Ovary (tissue), 9 donors: ENCODE measurements around the gene SEC62. TPM values are rescaled to one million over a fixed set of nuclear protein-coding genes. Genes with fewer than 3 reads are reported as not detected.

Experiments used
- DNase-seq, 5 donors: peaks; one replicate each; pipeline ENCODE4 v3.0.0-alpha.2; 2019 to 2020
- H3K27ac ChIP-seq, 2 donors: fragments of 200-600 bp; one replicate each; pipeline versions ENCODE4 v1.5.1 to v1.8.0; 2019 to 2022
- H3K27me3 ChIP-seq: fragments of 200-600 bp; one replicate; pipeline ENCODE4 v1.8.0; 2022
- H3K36me3 ChIP-seq: fragments of 200-600 bp; sonication (generic); one replicate; pipeline ENCODE4 v1.5.1; 2019
- H3K4me1 ChIP-seq: one replicate; pipeline ENCODE4 v1.8.1; 2013; ENCODE audit warnings: mild to moderate bottlenecking, moderate library complexity; ENCODE audit not compliant: insufficient read depth
- H3K4me3 ChIP-seq: fragments of 200-600 bp; sonication (generic); one replicate; pipeline ENCODE4 v1.5.1; 2017
- H3K9me3 ChIP-seq, 2 donors: fragments of 200-600 bp in 1 of 2; sonication (generic) in 1 of 2; one replicate each; pipeline versions ENCODE4 v1.5.1 to v1.8.1; 2013 to 2019; ENCODE audit warnings: mild to moderate bottlenecking in 1 of 2, moderate library complexity in 1 of 2
- EP300 ChIP-seq: sonication (generic); formaldehyde crosslinking; IDR thresholded peaks from one replicate; pipeline ENCODE4 v1.6.1; 2017; ENCODE audit warnings: antibody characterized with exemption
- POLR2A ChIP-seq: fragments of 450-650 bp; IDR thresholded peaks from one replicate; pipeline ENCODE4 v1.6.1; 2017; ENCODE audit warnings: antibody characterized with exemption, mild to moderate bottlenecking, moderate library complexity
- WGBS, 3 donors: extraction: QIAGEN DNeasy Blood & Tissue Kit in 1 of 3; methylation state at CpG; one replicate each; pipeline versions ENCODE4 v1.1.5 to v1.1.7; 2013 to 2017; 5-methylcytosine and 5-hydroxymethylcytosine counted together
- intact Hi-C, 4 donors: fragments of 100-400 bp; cut with DNase I; formaldehyde crosslinking; loops; one replicate each; pipeline versions ENCODE4 v1.11.0 to v1.15.1; 2022 to 2023
- polyA plus RNA-seq, 2 donors: library from polyadenylated mRNA; stranded (reverse); fragments of 200-250 nt in 1 of 2; fragments of 350-450 nt in 1 of 2; fragmentation: Illumina TruSeq in 1 of 2; extraction: RNeasy Lipid Tissue Mini Kit (QIAGEN cat#74804) in 1 of 2; gene quantifications; one replicate each; pipeline ENCODE4 v1.2.3, GENCODE V29; 2013 to 2014
- total RNA-seq, 7 donors: library from RNA; depleted of rRNA in 2 of 7; stranded (reverse); fragments of >200 nt in 2 of 7; fragmentation: NEBNext Ultra II Directional in 3 of 7; extraction: Animal tissue kit (Norgen Biotek cat#: 25700) in 3 of 7; gene quantifications; one replicate each; pipeline versions ENCODE4 v1.1.0 to v1.2.4, GENCODE V29; 2016 to 2023
- TF ChIP-seq, protein P1 (sequence below), 3 donors: fragments of 450-650 bp in 2 of 3; fragments of 200-600 bp in 1 of 3; IDR thresholded peaks; one replicate each; pipeline versions ENCODE4 v1.5.1 to v1.8.0; 2016 to 2022; ENCODE audit warnings: antibody characterized with exemption in 3 of 3, mild to moderate bottlenecking in 1 of 3
- donor health status: DM: no; HTN: no; CAD: no; lungs with moderate emphysema.
- donor health status: DM: no; HTN: no; CAD: no.
- donor health status: Bipolar disorder and iron deficiency.
- donor health status: DM: yes; HTN: yes; CAD: no.
- donor health status: DM: no; HTN: no; CAD: no.
- donor health status: DM: yes; HTN: yes; CAD: no.

SEC62 gene
- total and polyA plus RNA-seq, 9 donors: 34.0 to 178 (median 129) TPM

DNA sequence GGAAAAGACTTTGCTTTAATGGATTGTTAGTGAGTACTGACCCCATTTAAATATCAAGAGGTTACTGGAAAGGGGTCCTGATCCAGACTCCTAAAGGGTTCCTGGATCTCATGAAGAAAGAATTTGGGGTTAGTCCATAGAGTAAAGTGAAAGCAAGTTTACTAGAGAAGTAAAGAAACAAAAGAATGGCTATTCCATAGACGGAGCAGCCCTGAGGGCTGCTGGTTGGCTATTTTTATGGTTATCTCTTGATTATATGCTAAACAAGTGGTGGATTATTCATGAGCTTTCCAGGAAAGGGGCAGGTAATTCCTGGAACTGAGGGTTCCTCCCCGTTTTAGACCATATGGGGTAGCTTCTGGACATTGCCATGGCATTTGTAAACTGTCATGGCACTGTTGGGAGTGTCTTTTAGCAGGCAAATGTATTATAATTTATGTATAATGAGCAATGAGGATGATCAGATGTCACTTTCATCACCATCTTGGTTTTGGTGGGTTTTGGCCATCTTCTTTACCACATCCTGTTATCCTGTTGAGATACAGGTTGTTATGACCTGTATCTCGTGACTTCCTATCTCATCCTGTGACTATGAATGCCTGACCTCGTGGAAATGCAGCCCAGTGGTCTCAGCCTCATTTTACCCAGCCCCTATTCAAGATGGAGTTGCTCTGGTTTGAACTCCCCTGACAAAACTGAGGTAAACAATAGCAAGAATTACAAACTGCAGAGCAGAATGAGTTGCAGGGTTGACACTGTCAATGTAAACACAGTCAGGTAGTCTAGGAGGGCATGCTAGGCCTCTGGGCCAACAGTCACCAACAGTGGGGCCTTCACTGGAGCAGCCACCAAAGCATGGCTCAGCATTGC lies 60.9 kb downstream of the SEC62 start:
- no peaks in the 10 kb centered on the region for H3K27me3 ChIP-seq
- DNase-seq: no peak
- TF ChIP-seq EP300 (no peak), POLR2A (no peak)
- TF ChIP-seq, protein P1, sequence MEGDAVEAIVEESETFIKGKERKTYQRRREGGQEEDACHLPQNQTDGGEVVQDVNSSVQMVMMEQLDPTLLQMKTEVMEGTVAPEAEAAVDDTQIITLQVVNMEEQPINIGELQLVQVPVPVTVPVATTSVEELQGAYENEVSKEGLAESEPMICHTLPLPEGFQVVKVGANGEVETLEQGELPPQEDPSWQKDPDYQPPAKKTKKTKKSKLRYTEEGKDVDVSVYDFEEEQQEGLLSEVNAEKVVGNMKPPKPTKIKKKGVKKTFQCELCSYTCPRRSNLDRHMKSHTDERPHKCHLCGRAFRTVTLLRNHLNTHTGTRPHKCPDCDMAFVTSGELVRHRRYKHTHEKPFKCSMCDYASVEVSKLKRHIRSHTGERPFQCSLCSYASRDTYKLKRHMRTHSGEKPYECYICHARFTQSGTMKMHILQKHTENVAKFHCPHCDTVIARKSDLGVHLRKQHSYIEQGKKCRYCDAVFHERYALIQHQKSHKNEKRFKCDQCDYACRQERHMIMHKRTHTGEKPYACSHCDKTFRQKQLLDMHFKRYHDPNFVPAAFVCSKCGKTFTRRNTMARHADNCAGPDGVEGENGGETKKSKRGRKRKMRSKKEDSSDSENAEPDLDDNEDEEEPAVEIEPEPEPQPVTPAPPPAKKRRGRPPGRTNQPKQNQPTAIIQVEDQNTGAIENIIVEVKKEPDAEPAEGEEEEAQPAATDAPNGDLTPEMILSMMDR (IDR thresholded peaks at IDR 0.05): no peak
- intact Hi-C loops: no loop called here
- no peak overlapping the region for H3K27ac ChIP-seq
- H3K36me3 ChIP-seq: no peaks in the 10 kb centered on the region
- no peaks in the 10 kb centered on the region for H3K4me1 ChIP-seq
- H3K9me3 ChIP-seq: no peaks in the 10 kb centered on the region
- WGBS, 3 donors: 67 to 71% (median 69%) methylated on average over 4 of the region's 4 CpGs
- H3K4me3 ChIP-seq: no peak overlapping the region

DNA sequence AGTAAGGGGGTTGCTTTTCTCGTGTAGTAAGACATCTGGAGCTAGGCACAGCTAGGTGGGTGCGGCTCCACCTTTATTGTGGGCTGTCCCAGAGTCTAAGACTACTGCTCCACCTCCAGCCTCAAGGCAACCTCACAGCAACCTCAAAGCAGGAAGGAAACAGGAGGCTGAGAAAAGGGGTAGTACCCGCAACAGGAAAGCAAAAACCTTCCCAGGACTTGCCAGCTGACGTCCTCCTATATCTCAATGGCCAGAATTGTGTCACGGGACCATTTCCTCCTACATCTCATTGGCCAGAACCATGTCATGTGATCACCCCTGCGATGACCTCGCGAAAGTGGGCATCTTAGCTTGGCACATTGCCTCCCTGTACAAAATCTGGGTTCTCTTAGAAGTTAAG lies 66.9 kb downstream of the SEC62 start:
- no peak for TF ChIP-seq EP300
- no peak for TF ChIP-seq POLR2A
- TF ChIP-seq, protein P1 (IDR thresholded peaks at IDR 0.05): no peak
- 84 to 85% (median 84%) methylated on average over 8 of the region's 8 CpGs for WGBS, 3 donors

DNA sequence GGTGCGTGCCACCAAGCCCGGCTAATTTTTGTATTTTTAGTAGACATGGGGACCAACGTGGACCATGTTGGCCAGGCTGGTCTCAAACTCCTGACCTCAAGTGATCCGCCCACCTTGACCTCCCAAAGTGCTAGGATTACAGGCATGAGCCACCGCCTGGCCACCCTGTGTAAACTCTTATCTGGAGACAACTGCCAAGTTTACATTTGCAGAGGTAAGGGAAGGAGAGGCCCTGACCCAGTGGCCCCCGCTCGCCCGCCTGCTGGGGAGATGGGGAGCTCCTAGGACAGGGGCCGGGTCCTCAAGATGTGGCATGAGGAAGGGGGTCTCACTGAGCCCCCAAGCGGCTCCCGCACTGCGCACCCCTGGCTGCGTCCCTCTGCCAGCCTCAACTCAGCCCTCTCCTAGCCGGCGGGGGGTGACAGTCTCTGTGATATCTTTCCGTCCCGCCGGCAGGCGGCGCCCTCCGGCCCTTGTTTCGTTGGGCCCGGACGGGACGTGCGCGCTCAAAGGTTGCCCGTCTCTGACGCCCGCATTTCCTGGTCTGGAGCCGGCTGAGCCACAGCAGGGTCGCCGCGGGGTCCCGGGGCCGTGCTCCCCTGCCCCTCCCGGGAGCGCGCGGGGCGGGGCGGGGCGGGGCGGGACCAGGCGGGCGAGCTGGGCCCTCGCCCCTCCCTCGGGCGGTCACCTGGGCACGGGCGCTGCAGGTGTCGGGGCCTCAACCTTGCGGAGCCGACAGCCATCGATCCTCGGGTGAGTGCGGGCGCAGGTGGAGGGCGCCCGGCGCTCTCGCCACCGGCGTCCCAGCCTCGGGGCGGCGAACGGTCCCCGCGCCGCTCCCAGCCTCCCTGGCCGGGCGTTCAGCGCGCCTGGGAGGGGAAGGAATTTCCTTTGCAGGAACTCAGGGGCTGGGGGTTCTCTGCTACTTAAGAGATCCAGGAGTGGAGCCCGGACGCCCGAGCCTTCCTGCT lies 71.1 kb downstream of the SEC62 start, which contains the start of gene GPR160:
Gene GPR160, plus strand, starts transcription at position 533 of the 971 bp plus-strand sequence. CDS start 45,978 bp downstream, outside the sequence.
- TF ChIP-seq EP300 (no peak), POLR2A (no peak)
- TF ChIP-seq, protein P1 (IDR thresholded peaks at IDR 0.05): peak in 2 of 3 donors; percentile 8 to 18
- DNase-seq: peak; percentile 20 to 68 (median 45)
- H3K27ac ChIP-seq: no peak within 1 kb of the TSS
- H3K36me3 ChIP-seq: no peaks in the 10 kb centered on the region
- H3K9me3 ChIP-seq: no peaks in the 10 kb centered on the region
- H3K4me3 ChIP-seq: peak within 1 kb of the TSS; percentile 44
- 4 to 6% (median 6%) methylated on average over 59 to 78 of the region's 78 CpGs for WGBS, 3 donors
- intact Hi-C loops: no loop called here
- H3K4me1 ChIP-seq: peaks cover 2% of the 10 kb centered on the region
- H3K27me3 ChIP-seq: no peaks in the 10 kb centered on the region

More for the DNA sequence above, 66.9 kb downstream of the SEC62 start:
- H3K27me3 ChIP-seq: no peaks in the 10 kb centered on the region
- intact Hi-C loops: no loop called here
- DNase-seq: no peak
- no peak overlapping the region for H3K4me3 ChIP-seq
- H3K27ac ChIP-seq: no peak overlapping the region
- no peaks in the 10 kb centered on the region for H3K9me3 ChIP-seq
- peaks cover 2% of the 10 kb centered on the region for H3K4me1 ChIP-seq
- no peaks in the 10 kb centered on the region for H3K36me3 ChIP-seq

DNA sequence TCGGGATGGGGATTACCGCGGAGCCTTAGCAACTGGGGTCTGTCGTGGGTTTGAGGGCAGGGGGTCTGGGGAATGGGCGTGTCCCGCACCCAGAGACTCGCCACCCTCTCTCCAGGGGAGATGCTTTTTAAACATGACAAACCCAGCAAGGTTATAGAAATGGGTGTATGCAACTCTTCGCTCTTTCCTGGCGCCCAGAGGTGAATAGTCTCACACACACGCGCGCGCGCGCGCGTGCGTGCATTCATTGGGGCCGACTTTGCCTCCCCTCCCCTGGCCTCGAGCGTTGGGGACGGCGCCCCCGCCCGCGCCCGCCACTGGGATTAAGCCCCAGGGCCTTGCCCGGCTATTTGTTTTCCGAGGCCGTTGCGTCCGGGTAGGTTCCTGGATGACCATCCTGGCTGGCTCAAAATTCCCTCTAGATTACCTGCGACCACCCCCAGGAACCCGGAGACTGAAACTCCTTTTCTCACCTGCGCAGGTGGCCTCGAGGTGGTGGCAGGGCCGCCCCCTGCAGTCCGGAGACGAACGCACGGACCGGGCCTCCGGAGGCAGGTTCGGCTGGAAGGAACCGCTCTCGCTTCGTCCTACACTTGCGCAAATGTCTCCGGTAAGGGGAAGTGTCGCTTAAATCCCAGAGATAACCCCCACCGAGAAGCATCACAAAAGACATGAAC lies 72.0 kb downstream of the SEC62 start:
- intact Hi-C loops: no loop called here

More for the DNA sequence above, 72.0 kb downstream of the SEC62 start:
- no peaks in the 10 kb centered on the region for H3K36me3 ChIP-seq
- H3K4me1 ChIP-seq: peaks cover 2% of the 10 kb centered on the region
- H3K4me3 ChIP-seq: peak overlapping the region; percentile 44
- no peak for DNase-seq
- TF ChIP-seq, protein P1 (IDR thresholded peaks at IDR 0.05): no peak
- TF ChIP-seq EP300 (no peak), POLR2A (no peak)
- 8 to 10% (median 10%) methylated on average over 51 of the region's 51 CpGs for WGBS, 3 donors
- H3K27me3 ChIP-seq: no peaks in the 10 kb centered on the region
- H3K27ac ChIP-seq: no peak overlapping the region
- no peaks in the 10 kb centered on the region for H3K9me3 ChIP-seq
